GM10266 (cell line): Measurements from ENCODE around the gene FAM20C.

Source experiments
- DNase-seq: peaks from one replicate; pipeline ENCODE4 v3.0.0; 2012; ENCODE audit errors: extremely low spot score
- TF ChIP-seq, protein P1 (sequence below): IDR thresholded peaks from 2 replicates; pipeline ENCODE4 v1.5.1; 2012; ENCODE audit warnings: mild to moderate bottlenecking, low read depth; ENCODE audit not compliant: control insufficient read depth, insufficient read depth; ENCODE audit errors: missing control alignments

FAM20C gene

GRCh38 chr7:231858-232246 is 39.5 kb downstream of the FAM20C start:
- no peak for DNase-seq
- TF ChIP-seq, protein P1, sequence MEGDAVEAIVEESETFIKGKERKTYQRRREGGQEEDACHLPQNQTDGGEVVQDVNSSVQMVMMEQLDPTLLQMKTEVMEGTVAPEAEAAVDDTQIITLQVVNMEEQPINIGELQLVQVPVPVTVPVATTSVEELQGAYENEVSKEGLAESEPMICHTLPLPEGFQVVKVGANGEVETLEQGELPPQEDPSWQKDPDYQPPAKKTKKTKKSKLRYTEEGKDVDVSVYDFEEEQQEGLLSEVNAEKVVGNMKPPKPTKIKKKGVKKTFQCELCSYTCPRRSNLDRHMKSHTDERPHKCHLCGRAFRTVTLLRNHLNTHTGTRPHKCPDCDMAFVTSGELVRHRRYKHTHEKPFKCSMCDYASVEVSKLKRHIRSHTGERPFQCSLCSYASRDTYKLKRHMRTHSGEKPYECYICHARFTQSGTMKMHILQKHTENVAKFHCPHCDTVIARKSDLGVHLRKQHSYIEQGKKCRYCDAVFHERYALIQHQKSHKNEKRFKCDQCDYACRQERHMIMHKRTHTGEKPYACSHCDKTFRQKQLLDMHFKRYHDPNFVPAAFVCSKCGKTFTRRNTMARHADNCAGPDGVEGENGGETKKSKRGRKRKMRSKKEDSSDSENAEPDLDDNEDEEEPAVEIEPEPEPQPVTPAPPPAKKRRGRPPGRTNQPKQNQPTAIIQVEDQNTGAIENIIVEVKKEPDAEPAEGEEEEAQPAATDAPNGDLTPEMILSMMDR = no peak

DNA sequence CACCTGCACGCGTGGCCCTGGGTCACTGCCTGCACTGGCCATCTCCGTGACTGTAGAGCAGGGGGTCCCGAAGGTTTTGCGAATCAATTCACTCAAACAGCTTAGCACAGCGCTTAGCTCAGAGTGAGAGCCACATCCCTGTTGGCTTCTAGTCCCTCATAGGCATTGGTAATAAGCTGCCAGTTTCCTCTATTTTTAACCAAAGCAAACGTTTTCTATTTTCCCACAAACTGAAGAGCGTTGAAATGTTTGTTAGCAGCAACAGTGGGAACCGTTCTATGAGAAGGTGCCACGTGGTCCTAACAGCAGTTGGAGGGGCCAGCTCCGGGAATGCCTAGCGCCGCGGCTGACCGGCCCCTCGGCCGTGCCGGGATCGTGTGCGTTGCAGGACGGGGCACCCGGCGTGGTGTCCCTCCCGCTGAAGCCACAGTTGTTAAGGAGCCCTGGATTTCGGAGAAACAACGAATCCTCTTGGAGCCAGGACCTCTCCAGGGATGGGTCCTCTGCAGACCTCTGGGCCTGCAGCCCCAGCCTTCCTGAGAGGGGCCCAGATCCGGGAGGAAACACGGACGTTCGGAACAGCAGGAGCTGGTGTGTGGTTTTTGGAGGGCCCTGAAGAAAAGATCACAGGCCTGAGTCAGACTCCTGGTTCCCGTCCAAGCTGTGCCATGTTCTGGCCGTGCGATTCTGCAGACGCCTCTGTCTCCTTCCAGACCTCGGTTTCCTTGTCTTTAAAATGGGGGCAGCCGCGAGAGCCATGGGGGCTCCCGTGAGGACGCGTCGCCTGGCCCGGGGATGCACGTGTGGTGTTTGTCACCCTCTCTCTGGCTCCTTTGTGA is 40.3 kb downstream of the FAM20C start:
- DNase-seq = no peak
- TF ChIP-seq, protein P1 = no peak

DNA sequence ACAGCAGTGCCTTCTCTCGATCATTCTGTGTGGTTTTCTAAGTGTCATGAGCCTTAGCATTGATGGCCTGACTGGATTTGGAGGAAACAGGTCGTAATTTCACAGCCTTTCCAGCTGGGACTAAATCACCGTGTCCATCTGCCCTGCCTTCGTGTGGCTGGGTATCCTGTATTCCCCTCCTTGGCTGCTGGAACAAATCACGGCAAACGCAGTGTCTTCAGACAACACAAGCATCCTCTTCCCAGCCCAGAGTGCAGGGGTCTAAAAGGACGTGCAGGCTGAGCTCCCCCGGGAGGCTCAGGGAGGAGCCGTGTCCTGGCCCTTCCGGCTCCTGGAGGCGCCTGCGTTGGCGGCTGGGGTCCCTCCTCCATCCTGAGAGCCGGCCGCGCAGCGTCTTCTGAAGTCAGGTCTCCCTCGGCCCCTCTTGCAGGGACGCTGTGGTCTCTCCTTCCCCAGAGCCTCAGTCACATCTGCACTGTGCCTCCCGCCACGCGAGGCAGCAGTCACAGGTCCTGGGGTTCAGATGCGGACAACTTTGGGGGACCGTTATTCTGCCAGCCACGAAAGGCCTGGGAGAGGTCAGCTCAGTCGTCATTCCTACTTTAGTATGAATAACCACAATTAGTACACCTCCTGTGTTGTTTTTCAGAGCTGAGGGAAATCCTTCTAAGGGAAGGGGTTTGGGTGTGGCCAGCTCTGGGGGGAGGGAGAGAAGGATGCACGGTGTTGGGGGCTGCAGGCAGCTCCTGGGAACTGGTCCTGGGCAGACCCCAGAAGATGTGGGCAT is 41.1 kb downstream of the FAM20C start:
- DNase-seq = no peak
- TF ChIP-seq, protein P1 = no peak

GRCh38 chr7:234051-234707 is 41.8 kb downstream of the FAM20C start:
- TF ChIP-seq, protein P1 = no peak
- DNase-seq = no peak

DNA sequence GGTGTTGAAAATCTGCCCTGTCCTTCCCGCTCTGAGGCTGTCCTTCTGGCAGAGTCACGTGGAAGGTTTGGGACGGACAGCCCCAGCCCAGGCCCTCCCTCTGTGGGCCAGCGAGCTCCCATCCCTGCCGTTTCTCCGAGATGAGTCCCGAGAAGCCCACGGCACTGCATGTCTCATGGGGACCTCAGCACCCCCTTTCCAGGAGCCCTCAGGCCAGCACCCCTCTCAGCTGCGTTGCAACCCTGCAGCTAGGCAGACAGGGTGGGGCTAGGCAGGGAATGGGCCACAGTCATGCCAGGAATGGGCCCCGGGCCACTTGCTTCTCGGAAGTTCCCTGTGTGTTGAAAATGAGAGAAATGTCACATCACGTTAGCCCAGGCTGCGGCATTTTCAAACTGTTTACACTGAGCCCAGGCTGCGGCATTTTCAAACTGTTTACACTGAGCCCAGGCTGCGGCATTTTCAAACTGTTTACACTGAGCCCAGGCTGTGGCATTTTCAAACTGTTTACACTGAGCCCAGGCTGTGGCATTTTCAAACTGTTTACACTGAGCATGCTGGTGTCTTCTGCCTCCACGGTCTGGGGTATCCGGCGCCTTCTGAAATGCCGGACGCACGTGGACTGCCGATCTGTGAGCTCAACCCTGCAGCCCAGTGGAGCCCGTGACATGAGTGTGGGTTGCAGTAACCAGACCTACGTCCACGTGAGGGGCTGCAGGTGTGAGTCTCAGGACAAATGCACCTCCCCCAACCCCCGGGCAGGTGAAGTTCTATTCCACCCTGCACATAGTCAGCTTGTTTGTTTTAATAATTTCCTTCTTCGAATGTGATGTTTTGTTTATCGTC is 42.6 kb downstream of the FAM20C start:
- DNase-seq = no peak
- TF ChIP-seq, protein P1 = no peak

DNA sequence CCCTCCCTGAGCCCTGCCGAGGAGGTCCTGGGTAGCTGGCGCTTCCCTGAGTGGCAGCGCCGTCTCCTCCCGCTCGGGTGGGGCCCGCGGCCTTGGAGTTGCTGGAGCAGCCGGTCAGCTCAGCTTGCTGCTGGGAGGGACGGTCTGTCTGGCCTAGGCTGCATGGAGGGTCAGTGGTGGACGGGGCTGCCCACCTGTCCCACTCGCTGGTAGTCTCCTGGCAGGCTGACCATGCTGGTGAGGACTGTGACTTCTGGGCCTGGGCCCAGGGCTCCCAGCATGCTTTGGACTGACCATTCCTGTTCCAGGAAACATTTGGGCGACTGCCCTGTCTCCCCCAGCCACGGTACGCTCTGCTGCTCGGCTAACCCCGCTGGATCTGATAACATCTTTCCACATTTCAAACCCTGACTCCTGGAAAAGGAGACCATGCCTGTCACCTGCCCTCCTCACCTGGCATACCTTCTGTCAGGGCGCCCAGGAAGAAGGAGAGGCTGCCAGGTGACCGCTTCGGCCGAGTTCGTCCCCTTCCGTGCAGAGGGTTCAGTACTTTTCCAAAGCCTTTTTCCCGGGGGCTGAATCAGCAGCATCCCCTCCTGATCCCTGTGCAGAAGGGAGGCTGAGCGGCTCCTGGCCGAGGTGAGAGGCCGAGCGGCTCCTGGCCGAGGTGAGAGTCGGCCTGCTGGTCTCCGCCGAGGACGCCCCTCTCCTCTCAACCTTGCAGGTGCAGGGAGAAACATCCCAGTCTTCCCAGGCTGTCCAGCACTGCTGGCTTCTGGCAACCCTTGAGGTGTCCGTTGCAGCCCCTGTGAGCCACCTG is 43.4 kb downstream of the FAM20C start:
- TF ChIP-seq, protein P1 = no peak

More for the DNA sequence above, 43.4 kb downstream of the FAM20C start:
- no peak for DNase-seq
